ENCODE measurements around the gene FNDC7. TPM values are rescaled to one million over a fixed set of nuclear protein-coding genes. Genes with fewer than 3 reads are reported as not detected.
"Not testable (repeated sequence)": the region's sequence is repeated elsewhere in the genome, so short reads cannot be mapped to it uniquely, and the experiment has no call there.

Gene FNDC7
- total RNA-seq, 2 experiments from 2014 or later: not detected

GRCh38 chr1:108701176-108701849 is 11.4 kb upstream of the FNDC7 start:
- no peak for DNase-seq (ENCODE audit: low spot score)
- H3K79me2 ChIP-seq (ENCODE audit: insufficient read depth, low read depth, low read length): peaks cover 23% of the 10 kb centered on the region
- H4K20me1 ChIP-seq (ENCODE audit: insufficient read depth, low read length): 0 out of 2 replicates have a peak, but pooled peaks cover 12% of the 10 kb centered on the region
- no TSS peak for BruUV-seq (replicated peaks)
- intact Hi-C loops (cut with micrococcal nuclease; ENCODE audit: unreplicated experiment): no loop called here
- H3K9me2 ChIP-seq (ENCODE audit: insufficient read depth, low read length): no peaks in the 10 kb centered on the region
- H3K4me3 ChIP-seq (ENCODE audit: low read depth, low read length, poor library complexity, severe bottlenecking): no peak overlapping the region
- TF ChIP-seq CTCF (conservative IDR thresholded peaks at IDR 0.05; ENCODE audit: low read length): no peak
- TF ChIP-seq EZH2phosphoT487 (IDR thresholded peaks at IDR 0.05; ENCODE audit: borderline replicate concordance, low read depth, low read length): no peak
- H2AFZ ChIP-seq (ENCODE audit: low read length): no peak overlapping the region
- peaks cover 6% of the 10 kb centered on the region for H3K4me1 ChIP-seq (ENCODE audit: insufficient read depth, low read length, poor library complexity, severe bottlenecking)
- no peaks in the 10 kb centered on the region for H3K9me3 ChIP-seq (ENCODE audit: low read length)
- peaks cover 61% of the 10 kb centered on the region for H3K36me3 ChIP-seq (ENCODE audit: insufficient read depth, low read length)
- no peak overlapping the region for H3K4me2 ChIP-seq (ENCODE audit: low read length)
- CTCF ChIA-PET (ENCODE audit: unreplicated experiment): no interaction called here
- POLR2A ChIA-PET: interaction anchor here (0.5 kb wide), 1 partner anchor 319 kb away, joined by 3 read pairs; no protein-coding TSS in a partner anchor
- no peak overlapping the region for H3K27ac ChIP-seq (ENCODE audit: low read depth, low read length, poor library complexity, severe bottlenecking)

- H3K9me3 ChIP-seq (ENCODE audit: low read length); H2AFZ ChIP-seq (ENCODE audit: low read length); H3K9me2 ChIP-seq (ENCODE audit: insufficient read depth, low read length); intact Hi-C loops (cut with micrococcal nuclease; ENCODE audit: unreplicated experiment); CTCF ChIA-PET (ENCODE audit: unreplicated experiment); H3K4me2 ChIP-seq (ENCODE audit: low read length); H3K4me3 ChIP-seq (ENCODE audit: low read depth, low read length, poor library complexity, severe bottlenecking); BruUV-seq (replicated peaks); H3K4me1 ChIP-seq (ENCODE audit: insufficient read depth, low read length, poor library complexity, severe bottlenecking); H3K27ac ChIP-seq (ENCODE audit: low read depth, low read length, poor library complexity, severe bottlenecking); POLR2A ChIA-PET; DNase-seq (ENCODE audit: low spot score): not testable (repeated sequence)
- Histone ChIP-seq H3K36me3 (ENCODE audit: insufficient read depth, low read length) (peaks cover 53% of the 10 kb centered on the region), H4K20me1 (ENCODE audit: insufficient read depth, low read length) (0 out of 2 replicates have a peak, but pooled peaks cover 12% of the 10 kb centered on the region), H3K79me2 (ENCODE audit: insufficient read depth, low read depth, low read length) (peaks cover 15% of the 10 kb centered on the region; the same call in 1 of the 2 replicates)
These were observed 10.6 kb upstream of the FNDC7 start for GRCh38 chr1:108702109-108702508.

GRCh38 chr1:108703939-108704338 is 8.8 kb upstream of the FNDC7 start:
- no TSS peak for BruUV-seq (replicated peaks)
- TF ChIP-seq CTCF (conservative IDR thresholded peaks at IDR 0.05; ENCODE audit: low read length): no peak
- TF ChIP-seq EZH2phosphoT487 (IDR thresholded peaks at IDR 0.05; ENCODE audit: borderline replicate concordance, low read depth, low read length): no peak
- POLR2A ChIA-PET: interaction anchor here (1.5 kb wide), 2 partner anchors 10 to 27 kb away, joined by 3 to 4 read pairs; no protein-coding TSS in a partner anchor
- H4K20me1 ChIP-seq (ENCODE audit: insufficient read depth, low read length): 0 out of 2 replicates have a peak, but pooled peaks cover 7% of the 10 kb centered on the region
- DNase-seq (ENCODE audit: low spot score): no peak
- CTCF ChIA-PET (ENCODE audit: unreplicated experiment): no interaction called here
- no peaks in the 10 kb centered on the region for H3K79me2 ChIP-seq (ENCODE audit: insufficient read depth, low read depth, low read length)
- H3K4me1 ChIP-seq (ENCODE audit: insufficient read depth, low read length, poor library complexity, severe bottlenecking): peaks cover 6% of the 10 kb centered on the region
- H3K4me3 ChIP-seq (ENCODE audit: low read depth, low read length, poor library complexity, severe bottlenecking): no peak overlapping the region
- no peak overlapping the region for H3K27ac ChIP-seq (ENCODE audit: low read depth, low read length, poor library complexity, severe bottlenecking)
- no peaks in the 10 kb centered on the region for H3K9me2 ChIP-seq (ENCODE audit: insufficient read depth, low read length)
- H3K9me3 ChIP-seq (ENCODE audit: low read length): no peaks in the 10 kb centered on the region
- no peak overlapping the region for H3K4me2 ChIP-seq (ENCODE audit: low read length)
- peaks cover 35% of the 10 kb centered on the region for H3K36me3 ChIP-seq (ENCODE audit: insufficient read depth, low read length)
- no peak overlapping the region for H2AFZ ChIP-seq (ENCODE audit: low read length)
- intact Hi-C loops (cut with micrococcal nuclease; ENCODE audit: unreplicated experiment): no loop called here
